ENCODE measurements around the gene ZNF827.

The ZNF827 gene

GRCh38 chr4:145827885-145828284 lies 110.7 kb downstream of the ZNF827 start:
- no peak for DNase-seq (ENCODE audit: low read depth)
- TF ChIP-seq CTCF (IDR thresholded peaks at IDR 0.05; ENCODE audit: control insufficient read depth, insufficient read depth, low read depth, low read length, missing control alignments), result no peak
- H3K4me3 ChIP-seq (ENCODE audit: control insufficient read depth, low read depth, low read length), result no peak overlapping the region

DNA sequence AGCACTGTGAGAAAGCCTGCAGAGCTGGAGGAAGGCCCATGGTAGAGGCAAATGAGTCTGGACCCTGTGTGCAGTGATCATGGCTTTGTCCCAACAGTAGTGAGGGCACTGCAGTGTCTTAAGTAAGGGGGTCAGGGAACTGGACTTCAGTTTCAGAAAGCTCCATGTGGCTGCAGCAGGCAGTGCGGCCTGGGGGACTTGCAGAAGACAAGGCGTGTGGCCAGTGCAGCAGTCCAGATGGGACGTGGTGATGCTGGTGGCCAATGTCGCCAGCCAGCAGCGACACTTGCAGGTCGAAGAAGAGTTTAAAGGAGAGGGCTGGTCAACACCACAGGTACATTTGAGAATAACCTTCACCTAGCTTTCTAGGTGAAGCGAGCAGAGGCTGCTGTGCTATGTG lies 113.4 kb downstream of the ZNF827 start:
- no peak overlapping the region for H3K4me3 ChIP-seq (ENCODE audit: control insufficient read depth, low read depth, low read length)
- no peak for TF ChIP-seq CTCF (IDR thresholded peaks at IDR 0.05; ENCODE audit: control insufficient read depth, insufficient read depth, low read depth, low read length, missing control alignments)
- no peak for DNase-seq (ENCODE audit: low read depth)

DNA sequence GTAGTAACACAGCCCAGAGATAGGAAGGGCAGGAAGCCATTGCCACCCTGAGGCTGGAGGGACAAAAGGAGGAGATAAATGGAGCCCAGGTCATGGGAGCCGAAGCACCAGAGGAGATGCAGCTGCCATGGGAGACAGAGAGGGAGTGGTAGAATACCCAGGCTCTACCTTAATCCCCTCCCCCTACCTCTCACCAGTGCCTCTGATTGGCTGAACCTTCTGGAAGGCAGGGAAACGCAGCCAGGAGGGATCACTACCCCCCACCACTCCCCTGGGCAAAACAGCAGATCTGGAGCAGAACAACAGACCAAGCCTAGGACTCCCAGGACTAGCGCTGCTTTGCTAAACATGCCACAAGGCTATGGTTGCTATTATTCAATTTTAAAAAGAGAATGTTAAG lies 114.2 kb downstream of the ZNF827 start:
- no peak for TF ChIP-seq CTCF (IDR thresholded peaks at IDR 0.05; ENCODE audit: control insufficient read depth, insufficient read depth, low read depth, low read length, missing control alignments)
- H3K4me3 ChIP-seq (ENCODE audit: control insufficient read depth, low read depth, low read length), result no peak overlapping the region
- no peak for DNase-seq (ENCODE audit: low read depth)

GRCh38 chr4:145823743-145824142 lies 114.9 kb downstream of the ZNF827 start:
- no peak overlapping the region for H3K4me3 ChIP-seq (ENCODE audit: control insufficient read depth, low read depth, low read length)
- DNase-seq (ENCODE audit: low read depth), result no peak
- no peak for TF ChIP-seq CTCF (IDR thresholded peaks at IDR 0.05; ENCODE audit: control insufficient read depth, insufficient read depth, low read depth, low read length, missing control alignments)

DNA sequence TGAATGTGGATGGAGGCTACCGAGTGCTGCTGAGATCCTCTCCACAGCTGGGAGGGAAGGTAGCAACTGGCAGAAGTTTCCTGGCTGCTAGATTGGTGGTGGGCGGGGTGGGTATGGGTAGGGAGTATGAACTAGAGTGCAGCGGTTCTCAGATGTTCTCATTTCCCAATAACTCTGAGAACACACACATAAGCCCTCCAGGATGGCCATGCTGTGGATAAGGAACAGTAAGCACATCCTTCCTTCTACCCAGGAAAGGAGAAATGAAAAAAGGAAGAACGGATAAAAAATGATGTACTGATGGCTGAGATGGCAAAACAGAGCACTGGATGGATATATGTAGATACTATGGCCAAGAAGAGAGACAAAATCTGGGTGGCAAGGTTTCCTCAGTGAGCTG lies 116.0 kb downstream of the ZNF827 start:
- DNase-seq (ENCODE audit: low read depth), result no peak
- TF ChIP-seq CTCF (IDR thresholded peaks at IDR 0.05; ENCODE audit: control insufficient read depth, insufficient read depth, low read depth, low read length, missing control alignments), result no peak
- no peak overlapping the region for H3K4me3 ChIP-seq (ENCODE audit: control insufficient read depth, low read depth, low read length)

GRCh38 chr4:145822181-145822580 lies 116.4 kb downstream of the ZNF827 start:
- TF ChIP-seq CTCF (IDR thresholded peaks at IDR 0.05; ENCODE audit: control insufficient read depth, insufficient read depth, low read depth, low read length, missing control alignments), result no peak
- no peak overlapping the region for H3K4me3 ChIP-seq (ENCODE audit: control insufficient read depth, low read depth, low read length)
- DNase-seq (ENCODE audit: low read depth), result no peak

DNA sequence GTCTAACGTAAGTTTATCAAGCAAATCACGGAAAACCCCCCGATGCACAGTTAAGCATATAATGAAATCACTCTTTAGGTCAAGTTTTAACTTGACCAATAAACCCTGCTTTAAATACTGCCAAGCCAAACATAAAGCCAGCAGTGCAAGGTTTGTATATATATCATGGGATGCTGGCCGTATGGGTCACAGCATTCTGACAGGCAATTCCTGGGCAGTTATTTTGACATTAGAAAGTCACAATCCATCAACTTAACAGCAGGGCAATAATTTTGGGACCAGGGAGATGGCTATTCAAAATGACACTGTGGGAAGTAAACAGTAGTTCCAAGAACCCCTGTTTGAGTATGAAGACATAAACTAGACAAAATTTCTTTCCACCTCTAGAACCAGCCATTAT lies 116.9 kb downstream of the ZNF827 start:
- H3K4me3 ChIP-seq (ENCODE audit: control insufficient read depth, low read depth, low read length), result no peak overlapping the region
- TF ChIP-seq CTCF (IDR thresholded peaks at IDR 0.05; ENCODE audit: control insufficient read depth, insufficient read depth, low read depth, low read length, missing control alignments), result no peak
- DNase-seq (ENCODE audit: low read depth), result no peak

Measured in AG09309 (cell line).